T-helper 1 cell treated with Interleukin-12 subunit alpha and Interleukin-12 subunit beta and Interleukin-4 antibody, amounts not matched to agents 30 ng/mL and 1 ng/mL, for 36 hours (primary cell): ENCODE results near the gene CGB2. TPM values are rescaled to one million over a fixed set of nuclear protein-coding genes. Genes with fewer than 3 reads are reported as not detected.
"Not testable (repeated sequence)": the region's sequence is repeated elsewhere in the genome, so short reads cannot be mapped to it uniquely, and the experiment has no call there.

Experiments used
- intact Hi-C: fragments of 100-400 bp; cut with micrococcal nuclease; formaldehyde crosslinking; loops from one replicate; pipeline ENCODE4 v1.15.1; 2024
- total RNA-seq: library from RNA; stranded (reverse); gene quantifications from 2 replicates; pipeline ENCODE4 v1.2.3, GENCODE V29; 2022

Gene CGB2
- total RNA-seq, 1 donor from 2014 or later = not detected

DNA sequence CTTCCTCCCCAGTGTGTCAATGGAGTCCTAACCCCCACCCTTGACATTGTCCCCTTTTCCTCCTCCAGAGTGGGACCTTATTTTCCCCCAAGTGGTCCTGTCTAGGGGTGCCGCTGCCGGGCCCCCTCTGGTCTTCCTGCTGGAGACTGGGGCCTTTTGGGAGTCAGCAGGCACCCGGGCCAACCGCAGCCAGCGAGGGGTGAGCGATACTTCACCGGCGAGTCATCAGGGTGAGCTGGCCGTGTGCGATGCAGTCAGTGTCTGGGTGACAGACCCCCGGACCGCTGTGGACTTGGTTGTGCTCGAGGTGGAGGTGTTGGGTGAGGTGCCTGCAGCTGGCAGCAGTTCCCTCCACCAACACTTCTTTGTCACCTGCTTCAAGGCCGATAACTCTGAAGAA is 1.9 kb upstream of the CGB2 start:
- intact Hi-C loops = not testable (repeated sequence)

DNA sequence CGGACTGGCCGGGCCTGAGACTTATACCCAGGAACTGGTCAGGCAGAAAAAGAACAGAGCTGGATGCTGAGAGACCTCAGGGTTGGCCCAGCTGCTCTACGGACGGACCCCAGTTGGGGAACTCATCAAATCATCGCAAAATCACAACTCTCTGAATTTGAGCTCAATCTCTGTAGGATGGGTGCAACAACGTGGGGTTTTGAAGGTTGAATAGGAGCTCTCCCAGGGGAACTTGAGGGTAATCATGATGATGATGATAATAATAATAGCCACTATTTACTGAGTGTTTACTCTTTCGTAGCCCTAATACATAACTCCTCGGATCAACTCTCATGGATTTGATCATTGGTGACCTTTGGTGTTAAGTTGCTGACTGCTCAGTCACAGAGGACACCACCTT is 1.4 kb upstream of the CGB2 start:
- intact Hi-C loops = not testable (repeated sequence)

DNA sequence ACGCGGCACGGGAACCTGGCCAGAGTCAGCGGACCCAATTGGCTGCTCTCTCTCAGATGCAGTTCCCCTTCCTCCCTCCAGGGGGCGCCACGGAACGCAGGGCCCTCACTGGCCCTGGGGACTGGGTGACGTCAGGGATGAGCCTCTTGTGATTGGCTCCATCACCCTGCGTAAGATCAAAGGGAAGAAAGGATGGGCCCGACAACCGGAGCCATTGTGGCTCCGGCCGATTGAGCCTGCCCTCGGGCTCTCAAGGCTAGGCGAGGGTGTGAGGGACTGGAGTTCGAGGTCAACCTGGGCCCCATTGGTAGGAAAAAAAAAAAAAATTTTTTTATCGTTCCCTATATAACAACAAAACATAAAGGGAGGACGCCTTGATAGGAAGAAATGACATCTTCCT is 5.1 kb downstream of the CGB2 start, which contains the start of gene CGB1:
CGB1 (minus strand) TSS at position 81 of the 400 bp plus-strand sequence. CDS start 184 bp downstream, outside the sequence.
- intact Hi-C loops = not testable (repeated sequence)

- intact Hi-C loops = not testable (repeated sequence)
Measured at GRCh38 chr19:49038111-49038510, 6.4 kb downstream of the CGB2 start.

DNA sequence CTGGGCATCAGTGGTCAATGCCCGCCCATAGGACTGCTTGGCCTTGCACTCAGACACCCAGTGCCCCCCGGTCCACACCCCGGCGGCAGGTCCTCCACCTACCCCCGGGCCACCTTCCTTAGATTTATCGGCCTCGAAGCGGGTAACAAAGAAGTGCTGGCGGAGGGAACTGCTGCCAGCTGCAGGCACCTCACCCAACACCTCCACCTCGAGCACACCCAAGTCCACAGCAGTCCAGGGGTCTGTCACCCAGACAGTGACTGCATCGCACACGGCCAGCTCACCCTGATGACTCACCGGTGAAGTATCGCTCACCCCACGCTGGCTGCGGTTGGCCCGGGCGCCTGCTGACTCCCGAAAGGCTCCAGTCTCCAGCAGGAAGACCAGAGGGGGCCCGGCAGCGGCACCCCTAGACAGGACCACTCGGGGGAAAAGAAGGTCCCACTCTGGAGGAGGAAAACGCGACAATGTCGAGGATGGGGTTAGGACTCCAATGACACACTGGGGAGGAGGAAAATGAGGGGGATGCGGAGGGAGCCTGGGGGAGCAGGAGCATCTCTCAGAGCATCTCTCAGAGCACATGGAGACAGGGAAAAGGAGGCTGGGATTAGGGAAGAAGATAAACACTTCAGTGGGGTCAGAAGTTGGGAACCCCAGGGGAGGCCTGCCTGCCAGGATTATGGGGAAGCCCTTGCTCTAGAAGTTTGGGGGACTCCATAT is 7.0 kb downstream of the CGB2 start:
- intact Hi-C loops = not testable (repeated sequence)

DNA sequence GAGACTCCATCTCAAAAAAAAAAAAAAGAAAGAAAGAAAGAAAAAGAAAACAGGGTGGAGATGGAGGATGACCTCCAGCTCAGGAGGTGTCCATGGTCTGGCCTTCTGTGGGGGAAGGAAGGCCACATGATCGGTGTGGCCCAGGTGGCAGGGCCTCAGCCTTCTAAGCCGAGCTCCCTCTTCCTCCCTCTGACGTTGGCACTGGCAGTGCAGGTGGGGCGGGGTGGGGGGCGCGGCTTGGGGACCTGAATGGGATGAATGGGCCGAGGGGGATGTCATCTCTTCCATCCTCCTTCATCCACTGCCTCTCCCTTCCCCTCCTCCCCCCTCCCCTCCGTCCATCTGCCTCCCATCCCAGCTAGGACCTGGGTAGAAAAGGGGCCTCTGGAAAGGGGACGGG is 8.0 kb downstream of the CGB2 start:
- intact Hi-C loops = not testable (repeated sequence)

- intact Hi-C loops = no loop called here
Measured at GRCh38 chr19:49042177-49042576, 10.5 kb downstream of the CGB2 start.

DNA sequence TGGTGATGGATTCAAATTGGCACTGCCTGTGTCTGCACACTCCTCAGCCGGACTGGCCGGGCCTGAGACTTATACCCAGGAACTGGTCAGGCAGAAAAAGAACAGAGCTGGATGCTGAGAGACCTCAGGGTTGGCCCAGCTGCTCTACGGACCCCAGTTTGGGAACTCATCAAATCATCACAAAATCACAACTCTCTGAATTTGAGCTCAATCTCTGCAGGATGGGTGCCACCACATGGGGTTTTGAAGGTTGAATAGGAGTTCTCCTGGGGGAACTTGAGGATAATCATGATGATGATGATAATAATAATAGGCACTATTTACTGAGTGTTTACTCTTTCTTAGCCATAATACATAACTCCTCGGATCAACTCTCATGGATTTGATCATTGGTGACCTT is 11.0 kb downstream of the CGB2 start:
- intact Hi-C loops = not testable (repeated sequence)

DNA sequence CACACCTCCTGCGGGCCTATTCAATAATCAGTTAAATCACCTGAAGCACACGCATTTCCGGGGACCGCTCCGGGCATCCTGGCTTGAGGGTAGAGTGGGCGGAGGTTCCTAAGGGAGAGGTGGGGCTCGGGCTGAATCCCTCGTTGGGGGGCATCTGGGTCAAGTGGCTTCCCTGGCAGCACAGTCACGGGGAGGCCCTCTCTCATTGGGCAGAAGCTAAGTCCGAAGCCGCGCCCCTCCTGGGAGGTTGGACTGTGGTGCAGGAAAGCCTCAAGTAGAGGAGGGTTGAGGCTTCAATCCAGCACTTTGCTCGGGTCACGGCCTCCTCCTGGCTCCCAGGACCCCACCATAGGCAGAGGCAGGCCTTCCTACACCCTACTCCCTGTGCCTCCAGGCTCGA is 11.9 kb downstream of the CGB2 start, which contains the start of gene CGB5:
CGB5 (plus strand) TSS at position 301 of the 400 bp plus-strand sequence. CDS start 362 bp downstream, outside the sequence.
- intact Hi-C loops = not testable (repeated sequence)

GRCh38 chr19:49049011-49049410 is 17.3 kb downstream of the CGB2 start, which contains the start of gene CGB8:
TSS of gene CGB8 (minus strand) at chr19:49049111. CDS start at chr19:49048739, 372 bp downstream.
- intact Hi-C loops = not testable (repeated sequence)

DNA sequence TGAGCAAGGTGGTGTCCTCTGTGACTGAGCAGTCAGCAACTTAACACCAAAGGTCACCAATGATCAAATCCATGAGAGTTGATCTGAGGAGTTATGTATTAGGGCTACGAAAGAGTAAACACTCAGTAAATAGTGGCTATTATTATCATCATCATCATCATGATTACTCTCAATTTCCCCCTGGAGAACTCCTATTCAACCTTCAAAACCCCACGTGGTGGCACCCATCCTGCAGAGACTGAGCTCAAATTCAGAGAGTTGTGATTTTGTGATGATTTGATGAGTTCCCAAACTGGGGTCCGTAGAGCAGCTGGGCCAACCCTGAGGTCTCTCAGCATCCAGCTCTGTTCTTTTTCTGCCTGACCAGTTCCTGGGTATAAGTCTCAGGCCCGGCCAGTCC is 18.1 kb downstream of the CGB2 start:
- intact Hi-C loops = not testable (repeated sequence)

- intact Hi-C loops = not testable (repeated sequence)
Measured at GRCh38 chr19:49050376-49051033, 18.8 kb downstream of the CGB2 start.

GRCh38 chr19:49056101-49056901 is 24.6 kb downstream of the CGB2 start:
- intact Hi-C loops = loop anchor here (5.0 kb wide), 1 partner anchor 39 kb away; the partner anchor contains the start of gene LHB

DNA sequence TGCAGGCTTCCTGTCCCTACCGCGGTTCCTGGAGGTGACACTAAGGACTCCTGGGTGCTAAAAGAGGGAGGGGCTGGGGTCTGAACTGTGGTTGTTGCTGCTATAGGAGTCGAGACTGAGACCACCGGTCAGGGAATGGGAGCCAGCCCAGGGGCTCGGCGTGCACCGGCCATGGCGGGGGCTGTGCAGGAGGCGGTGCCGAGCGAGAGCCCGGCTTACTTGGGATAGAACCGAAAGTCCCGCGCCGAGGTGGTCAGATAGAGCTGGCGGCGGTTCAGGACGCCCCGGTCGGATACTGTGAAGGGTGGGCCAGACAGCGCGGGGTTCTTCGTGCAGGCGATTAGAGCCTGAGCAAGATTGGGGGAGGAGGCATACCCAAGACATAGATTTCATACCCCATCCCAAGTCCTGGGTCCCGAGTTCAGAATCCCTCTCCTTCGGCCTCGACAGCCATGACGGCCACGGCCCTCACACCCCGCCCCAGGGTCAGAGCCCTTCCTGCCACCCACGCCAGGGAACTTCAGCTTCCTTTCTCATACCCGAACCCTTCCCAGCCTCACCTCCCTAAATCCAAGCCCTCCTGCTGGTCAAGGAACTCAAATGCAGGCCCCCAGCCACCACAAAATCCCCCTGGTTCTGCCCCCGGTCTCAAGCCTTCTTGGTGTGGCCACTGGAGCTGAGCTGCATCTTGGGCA is 25.4 kb downstream of the CGB2 start:
- intact Hi-C loops = loop anchor here (5.0 kb wide), 1 partner anchor 40 kb away; the partner anchor contains the start of gene LHB

- intact Hi-C loops = loop anchor here (5.0 kb wide), 1 partner anchor 40 kb away; the partner anchor contains the start of gene LHB
Measured at GRCh38 chr19:49057636-49058234, 26.0 kb downstream of the CGB2 start, which contains the start of gene CGB7. TSS of gene CGB7 (minus strand) at chr19:49057749. CDS start at chr19:49055375, 2,374 bp downstream.

GRCh38 chr19:49058562-49058961 is 26.9 kb downstream of the CGB2 start:
- intact Hi-C loops = loop anchor here (5.0 kb wide), 1 partner anchor 41 kb away; the partner anchor contains the start of gene LHB

GRCh38 chr19:49059053-49059452 is 27.4 kb downstream of the CGB2 start:
- intact Hi-C loops = loop anchor here (5.0 kb wide), 1 partner anchor 42 kb away; the partner anchor contains the start of gene LHB

DNA sequence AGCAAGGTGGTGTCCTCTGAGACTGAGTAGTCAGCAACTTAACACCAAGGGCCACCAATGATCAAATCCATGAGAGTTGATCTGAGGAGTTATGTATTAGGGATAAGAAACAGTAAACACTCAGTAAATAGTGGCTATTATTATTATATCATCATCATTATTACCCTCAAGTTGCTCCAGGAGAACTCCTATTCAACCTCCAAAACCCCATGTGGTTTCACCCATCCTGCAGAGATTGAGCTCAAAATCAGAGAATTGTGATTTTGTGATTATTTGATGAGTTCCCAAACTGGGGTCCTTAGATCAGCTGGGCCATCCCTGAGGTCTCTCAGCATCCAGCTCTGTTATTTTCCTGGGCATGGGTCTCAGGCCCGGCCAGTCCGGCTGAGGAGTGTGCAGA is 29.3 kb downstream of the CGB2 start:
- intact Hi-C loops = no loop called here

- intact Hi-C loops = no loop called here
Measured at GRCh38 chr19:49061445-49061844, 29.8 kb downstream of the CGB2 start.

DNA sequence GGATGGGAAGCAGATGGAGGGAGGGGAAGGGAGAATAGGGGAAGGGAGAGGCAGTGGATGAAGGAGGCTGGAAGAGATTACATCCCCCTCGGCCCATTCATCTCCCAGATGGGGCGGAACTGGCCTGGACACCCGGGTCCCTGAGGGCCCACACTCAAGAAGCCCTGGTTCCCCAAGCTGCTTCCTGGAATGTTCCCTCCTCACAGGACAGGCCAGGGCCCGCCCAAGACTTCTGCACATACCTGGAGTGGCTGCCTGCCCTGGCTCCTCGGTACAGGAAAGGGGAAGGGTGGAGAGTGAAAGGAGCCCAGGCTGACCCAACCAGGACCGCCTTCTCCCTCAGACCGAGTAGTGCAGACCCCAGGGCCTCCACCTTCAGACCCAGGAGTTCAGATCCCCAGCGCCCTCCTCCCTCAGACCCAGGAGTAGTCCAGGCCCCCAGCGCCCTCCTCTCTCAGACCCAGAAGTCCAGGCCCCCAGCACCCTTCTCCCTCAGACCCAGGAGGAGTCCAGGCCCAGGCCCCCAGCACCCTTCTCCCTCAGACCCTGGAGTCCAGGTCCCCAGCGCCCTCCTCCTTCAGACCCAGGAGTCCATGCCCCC is 32.4 kb downstream of the CGB2 start:
- intact Hi-C loops = no loop called here
